Cardiac fibroblast (primary cell): ENCODE results near the gene SHISAL1.
A peak's percentile ranks its signal among the peaks of the same experiment; 100 is the strongest.

Experiments
- DNase-seq, 2 donors: peaks; one replicate each; pipeline versions ENCODE4 v3.0.0 to v3.0.0-alpha.2; 2010; ENCODE audit warnings: low read depth in 2 of 2
- H3K4me3 ChIP-seq, 2 donors: replicated peaks in 1 of 2; 1 replicate in 1 of 2; 2 replicates in 1 of 2; pipeline ENCODE4 v1.5.1; 2011; ENCODE audit warnings: low read depth in 2 of 2, low read length in 2 of 2, mild to moderate bottlenecking in 2 of 2, moderate library complexity in 1 of 2
- TF ChIP-seq, protein P1 (sequence below): IDR thresholded peaks from one replicate; pipeline ENCODE4 v1.5.1; 2011; ENCODE audit warnings: low read depth, mild to moderate bottlenecking, low read length, inconsistent platforms

The SHISAL1 gene

DNA sequence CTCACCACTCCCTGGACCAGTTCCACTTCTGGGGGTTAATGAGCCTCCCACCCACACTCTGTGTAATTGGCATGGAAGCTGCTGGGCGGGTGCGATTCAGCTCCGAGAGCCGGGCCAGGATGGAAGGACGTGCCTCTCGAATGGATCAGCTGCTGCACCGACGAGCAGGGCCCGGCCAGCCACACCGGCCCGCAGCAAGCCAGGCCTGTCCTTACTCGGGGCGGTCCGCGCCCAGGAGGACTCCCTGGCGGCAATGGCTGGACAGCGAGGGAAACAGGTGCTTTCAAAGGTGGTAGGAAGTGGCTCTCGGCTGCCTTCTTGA, 4.3 kb upstream of the SHISAL1 start:
- H3K4me3 ChIP-seq = no peak overlapping the region
- TF ChIP-seq, protein P1, sequence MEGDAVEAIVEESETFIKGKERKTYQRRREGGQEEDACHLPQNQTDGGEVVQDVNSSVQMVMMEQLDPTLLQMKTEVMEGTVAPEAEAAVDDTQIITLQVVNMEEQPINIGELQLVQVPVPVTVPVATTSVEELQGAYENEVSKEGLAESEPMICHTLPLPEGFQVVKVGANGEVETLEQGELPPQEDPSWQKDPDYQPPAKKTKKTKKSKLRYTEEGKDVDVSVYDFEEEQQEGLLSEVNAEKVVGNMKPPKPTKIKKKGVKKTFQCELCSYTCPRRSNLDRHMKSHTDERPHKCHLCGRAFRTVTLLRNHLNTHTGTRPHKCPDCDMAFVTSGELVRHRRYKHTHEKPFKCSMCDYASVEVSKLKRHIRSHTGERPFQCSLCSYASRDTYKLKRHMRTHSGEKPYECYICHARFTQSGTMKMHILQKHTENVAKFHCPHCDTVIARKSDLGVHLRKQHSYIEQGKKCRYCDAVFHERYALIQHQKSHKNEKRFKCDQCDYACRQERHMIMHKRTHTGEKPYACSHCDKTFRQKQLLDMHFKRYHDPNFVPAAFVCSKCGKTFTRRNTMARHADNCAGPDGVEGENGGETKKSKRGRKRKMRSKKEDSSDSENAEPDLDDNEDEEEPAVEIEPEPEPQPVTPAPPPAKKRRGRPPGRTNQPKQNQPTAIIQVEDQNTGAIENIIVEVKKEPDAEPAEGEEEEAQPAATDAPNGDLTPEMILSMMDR = no peak
- no peak for DNase-seq

- no peak overlapping the region for H3K4me3 ChIP-seq
- DNase-seq = no peak
- TF ChIP-seq, protein P1 = no peak
These were observed 3.8 kb upstream of the SHISAL1 start for GRCh38 chr22:44316393-44317122.

GRCh38 chr22:44314425-44315067, 1.8 kb upstream of the SHISAL1 start:
- no peak for DNase-seq
- TF ChIP-seq, protein P1 = no peak
- H3K4me3 ChIP-seq = no peak overlapping the region

- DNase-seq = no peak
- no peak overlapping the region for H3K4me3 ChIP-seq
- TF ChIP-seq, protein P1 = no peak
These were observed 745 bp upstream of the SHISAL1 start for GRCh38 chr22:44313385-44314006.

DNA sequence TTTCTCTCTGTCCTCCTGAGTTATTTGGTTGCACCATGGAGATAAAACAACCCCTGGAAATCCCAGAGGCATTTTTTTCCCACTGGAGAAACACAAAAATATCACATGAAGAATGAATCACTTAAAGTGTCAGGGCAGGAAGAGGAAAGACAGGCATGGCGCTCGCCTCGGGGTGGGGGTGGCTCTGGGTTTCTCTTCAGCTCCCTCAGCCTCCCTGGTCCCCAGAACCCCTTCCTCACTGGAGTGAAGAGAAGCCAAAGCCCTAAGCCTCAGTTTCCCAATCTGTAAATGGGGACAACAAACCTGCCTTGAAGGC, 938 bp downstream of the SHISAL1 start:
- H3K4me3 ChIP-seq = no peak overlapping the region
- DNase-seq = peak; percentile 89 to 90
- TF ChIP-seq, protein P1 = no peak

GRCh38 chr22:44311104-44311854, 1.5 kb downstream of the SHISAL1 start:
- TF ChIP-seq, protein P1 = no peak
- H3K4me3 ChIP-seq = no peak overlapping the region
- no peak for DNase-seq
